H9 (cell line): ENCODE measurements around the gene EPB41. TPM values are rescaled to one million over a fixed set of nuclear protein-coding genes. Genes with fewer than 3 reads are reported as not detected.

Experiments
- DNase-seq: peaks from one replicate; pipeline ENCODE4 v3.0.0-alpha.2; 2017
- H2AFZ ChIP-seq: one replicate; pipeline ENCODE4 v1.6.1; 2013; ENCODE audit warnings: mild to moderate bottlenecking, low read length, control low read depth, moderate library complexity
- H2AK5ac ChIP-seq: 2 replicates; pipeline ENCODE4 v1.6.1; 2013; ENCODE audit warnings: low read length, control low read depth, mixed read lengths; ENCODE audit not compliant: insufficient read length
- H2BK120ac ChIP-seq: one replicate; pipeline ENCODE4 v1.6.1; 2013; ENCODE audit warnings: low read depth, mild to moderate bottlenecking, low read length, control low read depth, inconsistent platforms; ENCODE audit not compliant: poor library complexity, severe bottlenecking
- H2BK12ac ChIP-seq: 2 replicates; pipeline ENCODE4 v1.6.1; 2013; ENCODE audit warnings: low read length, control low read depth, mixed read lengths, low read depth; ENCODE audit not compliant: insufficient read length
- H2BK15ac ChIP-seq: 2 replicates; pipeline ENCODE4 v1.6.1; 2013; ENCODE audit warnings: low read depth, low read length, control low read depth
- H2BK20ac ChIP-seq: one replicate; pipeline ENCODE4 v1.6.1; 2013; ENCODE audit warnings: low read depth, mild to moderate bottlenecking, low read length, control low read depth, inconsistent platforms; ENCODE audit not compliant: poor library complexity, severe bottlenecking
- H2BK5ac ChIP-seq: 2 replicates; pipeline ENCODE4 v1.6.1; 2013; ENCODE audit warnings: low read length, control low read depth, mixed read lengths; ENCODE audit not compliant: insufficient read length
- H3K14ac ChIP-seq: 2 replicates; pipeline ENCODE4 v1.6.1; 2013; ENCODE audit warnings: low read length, control low read depth; ENCODE audit not compliant: insufficient read depth
- H3K18ac ChIP-seq: 2 replicates; pipeline ENCODE4 v1.6.1; 2013; ENCODE audit warnings: low read depth, mild to moderate bottlenecking, mixed read lengths, low read length, control low read depth; ENCODE audit not compliant: insufficient read length
- H3K23ac ChIP-seq: 2 replicates; pipeline ENCODE4 v1.6.1; 2013; ENCODE audit warnings: low read length, control low read depth, mixed read lengths, low read depth; ENCODE audit not compliant: insufficient read length
- H3K23me2 ChIP-seq: 2 replicates; pipeline ENCODE4 v1.6.1; 2013; ENCODE audit warnings: low read depth, mild to moderate bottlenecking, mixed read lengths, low read length, control low read depth; ENCODE audit not compliant: insufficient read length, poor library complexity, severe bottlenecking
- H3K27ac ChIP-seq: 2 replicates; pipeline ENCODE4 v1.5.1; 2013; ENCODE audit warnings: low read length, control low read depth, mixed read lengths, low read depth; ENCODE audit not compliant: insufficient read length
- H3K27me3 ChIP-seq: 2 replicates; pipeline ENCODE4 v1.6.1; 2013; ENCODE audit warnings: low read length, control low read depth, inconsistent platforms; ENCODE audit not compliant: insufficient read depth
- H3K4ac ChIP-seq: 2 replicates; pipeline ENCODE4 v1.6.1; 2013; ENCODE audit warnings: low read depth, mild to moderate bottlenecking, control low read depth, inconsistent platforms, low read length, moderate library complexity
- H3K4me1 ChIP-seq: 2 replicates; pipeline ENCODE4 v1.6.1; 2013; ENCODE audit warnings: low read length, control low read depth, inconsistent platforms; ENCODE audit not compliant: insufficient read depth
- H3K4me2 ChIP-seq: 2 replicates; pipeline ENCODE4 v1.6.1; 2013; ENCODE audit warnings: low read length, control low read depth, mixed read lengths; ENCODE audit not compliant: insufficient read length, insufficient read depth
- H3K56ac ChIP-seq: 2 replicates; pipeline ENCODE4 v1.6.1; 2013; ENCODE audit warnings: low read depth, mild to moderate bottlenecking, mixed read lengths, low read length, control low read depth; ENCODE audit not compliant: insufficient read length
- H3K79me1 ChIP-seq: 2 replicates; pipeline ENCODE4 v1.6.1; 2013; ENCODE audit warnings: low read depth, mild to moderate bottlenecking, moderate library complexity, low read length, control low read depth, inconsistent platforms; ENCODE audit not compliant: insufficient read depth, poor library complexity, severe bottlenecking
- H3K79me2 ChIP-seq: 2 replicates; pipeline ENCODE4 v1.6.1; 2013; ENCODE audit warnings: low read length, control low read depth, inconsistent platforms; ENCODE audit not compliant: insufficient read depth
- H3K9ac ChIP-seq: 2 replicates; pipeline ENCODE4 v1.6.1; 2013; ENCODE audit warnings: low read length, control low read depth, mixed read lengths; ENCODE audit not compliant: insufficient read length; ENCODE audit errors: extremely low read depth
- H3K9me3 ChIP-seq: one replicate; pipeline ENCODE4 v1.6.1; 2013; ENCODE audit warnings: low read depth, low read length, inconsistent platforms; ENCODE audit not compliant: control insufficient read depth
- H3T11ph ChIP-seq: one replicate; pipeline ENCODE4 v1.6.1; 2013; ENCODE audit warnings: mild to moderate bottlenecking, low read length, control low read depth, inconsistent platforms
- H4K20me1 ChIP-seq: one replicate; pipeline ENCODE4 v1.6.1; 2013; ENCODE audit not compliant: control insufficient read depth, insufficient read length, insufficient read depth
- H4K5ac ChIP-seq: 2 replicates; pipeline ENCODE4 v1.6.1; 2013; ENCODE audit warnings: low read depth, mild to moderate bottlenecking, mixed read lengths, low read length, control low read depth; ENCODE audit not compliant: insufficient read length
- H4K8ac ChIP-seq: replicated peaks from 2 replicates; pipeline ENCODE4 v1.6.1; 2013; ENCODE audit warnings: low read length, control low read depth, mixed read lengths, low read depth; ENCODE audit not compliant: insufficient read length
- H4K91ac ChIP-seq: 2 replicates; pipeline ENCODE4 v1.6.1; 2013; ENCODE audit warnings: low read depth, mild to moderate bottlenecking, moderate library complexity, mixed read lengths, low read length, control low read depth; ENCODE audit not compliant: insufficient read length
- H3K27ac Mint-ChIP-seq, 3 experiments: 2 replicates in 2 of 3; 3 replicates in 1 of 3; pipeline ENCODE4 v1.8.0; 2020 to 2021; ENCODE audit warnings: mixed read lengths in 3 of 3, mild to moderate bottlenecking in 1 of 3, moderate library complexity in 1 of 3
- H3K27me3 Mint-ChIP-seq: 2 replicates; pipeline ENCODE4 v1.8.0; 2021; ENCODE audit warnings: low read depth, mild to moderate bottlenecking, moderate library complexity, mixed read lengths
- H3K36me3 Mint-ChIP-seq, 3 experiments: 2 replicates in 2 of 3; 3 replicates in 1 of 3; pipeline ENCODE4 v1.8.0; 2020 to 2021; ENCODE audit warnings: low read depth in 3 of 3, mixed read lengths in 3 of 3; ENCODE audit not compliant: insufficient read depth in 1 of 3
- H3K4me1 Mint-ChIP-seq, 2 experiments: 2 replicates each; pipeline ENCODE4 v1.8.0; 2020; ENCODE audit warnings: mixed read lengths in 2 of 2
- H3K4me3 Mint-ChIP-seq, 2 experiments: 2 replicates in 1 of 2; 3 replicates in 1 of 2; pipeline ENCODE4 v1.8.0; 2020 to 2021; ENCODE audit warnings: mild to moderate bottlenecking in 2 of 2, mixed read lengths in 2 of 2, moderate library complexity in 1 of 2
- H3K9me3 Mint-ChIP-seq, 2 experiments: 2 replicates in 1 of 2; 3 replicates in 1 of 2; pipeline ENCODE4 v1.8.0; 2020; ENCODE audit warnings: mild to moderate bottlenecking in 2 of 2, mixed read lengths in 2 of 2, moderate library complexity in 1 of 2
- CTCF ChIP-seq: fragments of 200-600 bp; sonication (generic); conservative IDR thresholded peaks from 3 replicates; pipeline ENCODE4 v1.8.0; 2021; ENCODE audit warnings: antibody characterized with exemption, mild to moderate bottlenecking
- WGBS: extraction: QIAGEN DNeasy Blood & Tissue Kit; methylation state at CpG from one replicate; pipeline ENCODE4 v1.1.7; 2013; ENCODE audit warnings: missing lambda C conversion rate, low lambda C conversion rate, mixed read lengths; ENCODE audit not compliant: insufficient read length; ENCODE audit errors: extremely low coverage; 5-methylcytosine and 5-hydroxymethylcytosine counted together
- total RNA-seq: library from RNA; stranded (reverse); gene quantifications from 2 replicates; pipeline ENCODE4 v1.2.1, GENCODE V29; 2021

The EPB41 gene
- total RNA-seq, 1 experiment from 2014 or later: 75.4 TPM

- Histone ChIP-seq H4K20me1 (no peaks in the 10 kb centered on the region), H2BK20ac (no peak overlapping the region), H3K18ac (no peak overlapping the region), H3K27me3 (no peaks in the 10 kb centered on the region), H3K23ac (no peak overlapping the region), H3K4ac (no peak overlapping the region), H2BK15ac (no peak overlapping the region), H2BK120ac (no peak overlapping the region), H3K23me2 (peaks cover 1% of the 10 kb centered on the region), H3K4me2 (no peak overlapping the region), H3T11ph (no peak overlapping the region), H3K9me3 (no peaks in the 10 kb centered on the region), H3K9ac (no peak overlapping the region), H4K91ac (no peak overlapping the region), H3K4me1 (no peaks in the 10 kb centered on the region; the same call in 1 of the 2 replicates), H2AFZ (no peak overlapping the region), H3K14ac (no peak overlapping the region), H3K79me2 (no peaks in the 10 kb centered on the region), H4K5ac (no peak overlapping the region), H3K27ac (no peak overlapping the region), H2AK5ac (no peak overlapping the region), H3K79me1 (no peaks in the 10 kb centered on the region), H3K56ac (no peak overlapping the region), H2BK5ac (no peak overlapping the region), H2BK12ac (no peak overlapping the region), H4K8ac (no peak overlapping the region)
- no peak for DNase-seq
- no CpG with 5 or more reads among the region's 2 CpGs for WGBS
- Mint-ChIP-seq H3K9me3 (no peaks in the 10 kb centered on the region), H3K4me1 (peaks cover 13 to 16% of the 10 kb centered on the region in 2 experiments), H3K27me3 (peaks cover 9% of the 10 kb centered on the region), H3K36me3 (peaks cover 10 to 36% (median 25%) of the 10 kb centered on the region in 3 experiments), H3K4me3 (no peak overlapping the region), H3K27ac (peak overlapping the region in 2 of 3 experiments; percentile 30 to 61; a peak in 2 of 7 replicates)
- TF ChIP-seq CTCF: peak; percentile 51; the same call in 2 of the 3 replicates
Measured at GRCh38 chr1:29117381-29117780, 203.0 kb downstream of the EPB41 start.
